Measurements from ENCODE around the gene NCF4. TPM values are rescaled to one million over a fixed set of nuclear protein-coding genes. Genes with fewer than 3 reads are reported as not detected.

Gene NCF4
- total and polyA plus RNA-seq, 2 of the 4 experiments (the other 2 are of a cell fraction), result not detected

DNA sequence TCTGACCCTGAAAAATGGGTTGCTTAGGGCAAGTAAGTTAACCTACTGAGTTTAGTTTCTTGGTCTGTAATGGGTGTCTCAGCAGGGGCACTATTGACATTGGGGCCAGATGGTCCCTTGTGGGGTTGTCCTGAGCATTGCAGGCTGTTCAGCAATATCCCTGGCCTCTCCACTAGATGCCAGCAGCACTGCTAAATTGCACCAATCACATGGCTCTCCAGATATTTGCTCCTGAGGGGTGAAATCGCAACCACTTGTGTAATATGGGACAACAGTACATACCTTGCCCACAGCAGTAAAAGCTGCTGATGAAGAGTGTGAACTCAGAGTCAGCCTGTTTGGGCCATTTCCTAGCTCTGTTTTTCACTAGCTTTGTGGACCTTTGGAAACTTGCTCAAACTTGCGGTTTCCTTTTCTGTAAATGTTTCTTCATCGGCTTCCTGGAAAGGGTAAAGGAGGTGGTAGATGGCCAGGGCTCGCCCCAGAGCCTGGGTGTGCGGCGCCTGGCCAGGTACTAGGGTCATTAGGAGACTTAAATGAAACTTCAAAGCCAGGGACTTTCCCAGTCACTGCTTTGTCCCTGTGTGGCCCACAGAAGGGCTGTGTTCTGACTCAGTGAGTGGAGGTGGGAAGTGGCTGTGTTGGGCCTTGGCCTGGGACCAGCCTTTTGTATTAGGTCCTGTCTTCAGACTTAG, 13.0 kb downstream of the NCF4 start:
- H2BK20ac ChIP-seq (ENCODE audit: low read depth, low read length), result no peak overlapping the region
- TF ChIP-seq, protein P1, sequence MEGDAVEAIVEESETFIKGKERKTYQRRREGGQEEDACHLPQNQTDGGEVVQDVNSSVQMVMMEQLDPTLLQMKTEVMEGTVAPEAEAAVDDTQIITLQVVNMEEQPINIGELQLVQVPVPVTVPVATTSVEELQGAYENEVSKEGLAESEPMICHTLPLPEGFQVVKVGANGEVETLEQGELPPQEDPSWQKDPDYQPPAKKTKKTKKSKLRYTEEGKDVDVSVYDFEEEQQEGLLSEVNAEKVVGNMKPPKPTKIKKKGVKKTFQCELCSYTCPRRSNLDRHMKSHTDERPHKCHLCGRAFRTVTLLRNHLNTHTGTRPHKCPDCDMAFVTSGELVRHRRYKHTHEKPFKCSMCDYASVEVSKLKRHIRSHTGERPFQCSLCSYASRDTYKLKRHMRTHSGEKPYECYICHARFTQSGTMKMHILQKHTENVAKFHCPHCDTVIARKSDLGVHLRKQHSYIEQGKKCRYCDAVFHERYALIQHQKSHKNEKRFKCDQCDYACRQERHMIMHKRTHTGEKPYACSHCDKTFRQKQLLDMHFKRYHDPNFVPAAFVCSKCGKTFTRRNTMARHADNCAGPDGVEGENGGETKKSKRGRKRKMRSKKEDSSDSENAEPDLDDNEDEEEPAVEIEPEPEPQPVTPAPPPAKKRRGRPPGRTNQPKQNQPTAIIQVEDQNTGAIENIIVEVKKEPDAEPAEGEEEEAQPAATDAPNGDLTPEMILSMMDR (conservative IDR thresholded peaks at IDR 0.05; ENCODE audit: low read depth, low read length), result peak; percentile 47
- TF ChIP-seq CEBPB (IDR thresholded peaks at IDR 0.05; ENCODE audit: low read depth, low read length) (peak; percentile 37; the same call in 1 of the 2 replicates), RFX5 (IDR thresholded peaks at IDR 0.05; ENCODE audit: low read depth, low read length) (no peak), RAD21 (IDR thresholded peaks at IDR 0.05; ENCODE audit: low read length) (peak; percentile 48), BHLHE40 (IDR thresholded peaks at IDR 0.05; ENCODE audit: low read depth, low read length) (no peak), SMC3 (IDR thresholded peaks at IDR 0.05; ENCODE audit: low read depth, low read length) (peak; percentile 17; the same call in 1 of the 2 replicates)
- ATAC-seq (ENCODE audit: low read depth) (peak; percentile 97), DNase-seq (peak; percentile 45)
- dilution Hi-C loops (cut with HindIII; ENCODE audit: low sequenced_read_pairs, unreplicated experiment) (no loop called here), in situ Hi-C loops (cut with MboI; ENCODE audit: low sequenced_read_pairs) (no loop called here), intact Hi-C loops (cut with micrococcal nuclease) (loop anchor here (1.0 kb wide), 1 partner anchor 105 kb away; no protein-coding TSS in a partner anchor)
- no peak overlapping the region for H3K56ac ChIP-seq (ENCODE audit: extremely low read depth, insufficient read depth, low read length)
- no peaks in the 10 kb centered on the region; the same call in 1 of the 2 replicates for H4K20me1 ChIP-seq (ENCODE audit: insufficient read depth, low read length)
- no peak overlapping the region for H3K4ac ChIP-seq (ENCODE audit: low read depth, low read length)
- no TSS peak for BruUV-seq (replicated peaks)
- H2BK5ac ChIP-seq (ENCODE audit: low read depth, low read length, poor library complexity, severe bottlenecking), result no peak overlapping the region
- no peaks in the 10 kb centered on the region for H3K79me1 ChIP-seq (ENCODE audit: low read depth in 1 of 2, low read length in 2 of 2)
- H3K27me3 ChIP-seq (ENCODE audit: control insufficient read depth, insufficient read depth, low read length), result peaks cover 25% of the 10 kb centered on the region
- H3K27ac ChIP-seq (ENCODE audit: insufficient read depth, low read length), result no peak overlapping the region
- H3K18ac ChIP-seq (ENCODE audit: low read depth, low read length), result no peak overlapping the region
- no peak overlapping the region for H3K4me3 ChIP-seq (ENCODE audit: insufficient read depth, low read depth, low read length)
- no peak overlapping the region for H4K91ac ChIP-seq (ENCODE audit: insufficient read depth, low read depth, low read length)
- no peaks in the 10 kb centered on the region for H3K9me3 ChIP-seq (ENCODE audit: control insufficient read depth, insufficient read depth, low read length)
- H3K9ac ChIP-seq (ENCODE audit: low read depth, low read length), result no peak overlapping the region
- CTCF ChIA-PET, result interaction anchor here (0.9 to 1.5 kb wide), 2 partner anchors 18 to 24 kb away, joined by 3 to 7 read pairs; no protein-coding TSS in a partner anchor
- H2AFZ ChIP-seq (replicated peaks; ENCODE audit: low read length, poor library complexity), result no peak overlapping the region
- no peak overlapping the region for H2AK9ac ChIP-seq (replicated peaks; ENCODE audit: low read depth, low read length, poor library complexity)
- POLR2A ChIA-PET (ENCODE audit: unreplicated experiment), result no interaction called here
- no peak overlapping the region for H4K5ac ChIP-seq (ENCODE audit: low read depth, low read length)
- H2BK15ac ChIP-seq (ENCODE audit: low read depth, low read length), result no peak overlapping the region
- H2BK120ac ChIP-seq (ENCODE audit: low read depth, low read length), result no peak overlapping the region
- H3K4me2 ChIP-seq (ENCODE audit: low read depth, low read length), result no peak overlapping the region
- H3K23ac ChIP-seq (ENCODE audit: low read depth, low read length), result no peak overlapping the region
- H3K4me1 ChIP-seq (ENCODE audit: control insufficient read depth, insufficient read depth, low read length), result no peaks in the 10 kb centered on the region
- H3K9me1 ChIP-seq (ENCODE audit: insufficient read depth, low read length), result no peaks in the 10 kb centered on the region
- no peak overlapping the region for H3K14ac ChIP-seq (replicated peaks; ENCODE audit: low read depth, low read length)
- H3K36me3 ChIP-seq (ENCODE audit: control insufficient read depth, insufficient read depth, low read length), result no peaks in the 10 kb centered on the region
- H2AK5ac ChIP-seq (ENCODE audit: low read depth, low read length), result no peak overlapping the region
- no peak overlapping the region for H4K8ac ChIP-seq (ENCODE audit: low read depth in 2 of 2, low read length in 2 of 2)
- 20% methylated on average over 1 of the region's 6 CpGs; no CpG with 5 or more reads in 1 of the 2 experiments for WGBS, 2 experiments (ENCODE audit: extremely low coverage in 2 of 2, insufficient read length in 1 of 2)

Measured in IMR-90 (cell line).